SH-SY5Y (cell line): ENCODE data around the gene PTCH1.

Experiments used
- GATA2 ChIP-seq: IDR thresholded peaks from 2 replicates; pipeline ENCODE4 v1.6.1; 2011; ENCODE audit warnings: mild to moderate bottlenecking, low read depth, low read length
- GATA3 ChIP-seq: IDR thresholded peaks from 2 replicates; pipeline ENCODE4 v1.6.1; 2011; ENCODE audit warnings: low read depth, mild to moderate bottlenecking, low read length, moderate library complexity

The PTCH1 gene

DNA sequence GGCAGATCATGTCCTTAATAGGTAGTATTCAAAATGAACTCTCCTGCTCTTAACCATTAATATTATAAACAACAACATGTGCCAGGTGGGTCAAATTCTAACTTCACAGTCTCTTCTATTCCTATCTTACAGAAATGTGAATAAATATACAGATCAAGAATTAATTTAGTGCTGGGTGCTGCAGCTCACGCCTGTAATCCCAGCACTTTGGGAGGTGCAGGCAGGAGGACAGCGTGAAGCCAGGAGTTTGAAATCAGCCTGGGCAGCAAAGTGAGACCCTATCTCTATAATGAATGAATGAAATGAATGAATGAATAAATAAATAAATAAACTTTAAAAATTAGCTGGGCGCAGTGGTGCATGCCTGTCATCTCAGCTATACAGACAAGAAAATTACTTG, 34.1 kb downstream of the PTCH1 start:
- TF ChIP-seq GATA2 (no peak), GATA3 (no peak)

DNA sequence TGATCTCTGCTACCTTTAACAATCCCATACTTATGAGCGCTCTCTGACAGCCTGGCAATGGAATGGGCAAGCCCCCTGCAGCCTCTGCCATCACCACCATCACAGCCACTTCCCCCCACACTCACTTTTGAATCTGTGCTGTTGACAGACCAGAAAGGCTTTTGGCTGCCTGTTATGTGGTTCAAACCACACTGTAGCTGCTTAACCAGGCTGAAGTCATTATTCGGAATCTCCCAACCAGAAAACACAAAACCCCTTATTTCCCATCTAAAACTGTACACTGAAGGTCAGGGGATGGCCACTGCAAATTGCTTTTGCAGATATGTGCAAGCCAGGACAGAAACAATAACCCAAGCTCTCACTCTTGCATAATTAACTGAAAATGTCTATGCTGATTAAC, 35.8 kb downstream of the PTCH1 start:
- no peak for TF ChIP-seq GATA2
- TF ChIP-seq GATA3, result no peak

DNA sequence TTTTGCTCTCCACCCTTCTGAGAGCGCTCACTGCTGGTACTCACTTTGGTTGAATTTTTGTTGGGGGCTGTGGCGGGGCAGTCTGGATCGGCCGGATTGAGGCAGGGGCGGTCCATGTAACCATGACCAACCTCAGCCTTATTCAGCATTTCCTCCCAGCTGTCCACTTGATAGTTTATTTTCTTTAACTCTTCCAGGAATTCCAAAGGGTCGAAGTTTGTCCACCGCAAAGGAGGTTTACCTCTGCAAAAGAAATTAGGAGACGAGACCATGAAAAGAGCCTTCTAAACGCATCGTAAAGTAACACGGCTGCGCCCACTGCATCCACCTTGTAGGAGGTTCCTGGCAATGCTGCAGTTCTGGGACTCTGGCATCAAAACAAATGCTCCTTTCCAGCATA, 36.4 kb downstream of the PTCH1 start:
- TF ChIP-seq GATA2 (no peak), GATA3 (no peak)

DNA sequence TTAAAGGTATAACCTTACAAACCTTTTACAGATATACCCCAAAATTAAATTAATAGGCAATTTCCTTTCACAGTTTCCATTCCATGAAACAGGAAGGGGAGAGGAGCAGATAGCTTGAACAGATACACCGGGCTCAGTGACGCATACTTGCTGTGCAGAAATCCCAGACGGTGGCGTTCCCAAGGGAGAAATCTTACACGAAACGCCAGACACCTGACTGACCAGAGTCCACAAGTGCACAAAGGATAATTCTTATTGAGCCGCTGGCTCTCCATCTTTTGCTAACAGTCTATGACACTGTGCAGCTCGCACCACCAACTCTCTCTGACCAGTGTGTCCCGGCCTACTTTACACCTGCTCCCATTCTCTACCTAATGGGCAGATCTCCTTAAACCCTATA, 37.4 kb downstream of the PTCH1 start:
- TF ChIP-seq GATA2, result no peak
- TF ChIP-seq GATA3, result no peak

DNA sequence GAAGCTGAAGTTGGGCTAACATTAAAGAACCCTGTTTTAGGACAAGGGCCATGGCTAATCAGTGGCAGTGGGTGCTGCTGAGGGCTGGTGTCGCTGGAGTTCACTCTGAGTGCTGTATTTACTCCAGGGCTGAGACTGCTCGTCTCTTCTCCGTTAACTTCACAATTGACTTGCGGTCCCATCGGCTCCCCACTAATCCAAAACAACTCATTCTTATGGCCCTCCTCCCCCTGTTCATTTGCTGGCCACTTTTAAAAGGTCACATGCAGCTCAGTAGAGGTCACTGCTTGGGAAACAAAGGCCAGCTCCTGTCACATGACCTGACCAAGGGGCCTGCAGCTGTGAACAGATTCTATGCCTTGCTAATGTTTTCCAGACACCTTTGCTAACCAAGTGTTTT, 38.4 kb downstream of the PTCH1 start:
- TF ChIP-seq GATA3, result no peak
- no peak for TF ChIP-seq GATA2

DNA sequence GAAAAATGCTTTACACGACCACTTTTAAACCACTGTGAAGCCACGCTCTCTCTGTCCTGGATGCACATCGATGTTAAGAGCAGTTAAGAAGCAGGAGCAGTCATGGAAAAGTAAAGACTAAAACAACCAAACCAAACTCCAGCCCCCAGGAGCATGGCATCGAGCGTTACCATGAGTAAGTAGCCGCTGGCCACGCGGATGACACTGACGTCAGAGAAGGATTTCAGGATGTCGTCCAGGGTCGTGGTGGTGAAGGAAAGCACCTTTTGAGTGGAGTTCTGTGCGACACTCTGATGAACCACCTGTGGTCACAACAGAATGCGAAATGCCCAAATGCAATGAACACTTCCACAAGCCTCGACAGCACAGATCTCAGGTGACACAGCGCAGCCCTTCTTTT, 38.9 kb downstream of the PTCH1 start:
- TF ChIP-seq GATA2 (no peak), GATA3 (no peak)

DNA sequence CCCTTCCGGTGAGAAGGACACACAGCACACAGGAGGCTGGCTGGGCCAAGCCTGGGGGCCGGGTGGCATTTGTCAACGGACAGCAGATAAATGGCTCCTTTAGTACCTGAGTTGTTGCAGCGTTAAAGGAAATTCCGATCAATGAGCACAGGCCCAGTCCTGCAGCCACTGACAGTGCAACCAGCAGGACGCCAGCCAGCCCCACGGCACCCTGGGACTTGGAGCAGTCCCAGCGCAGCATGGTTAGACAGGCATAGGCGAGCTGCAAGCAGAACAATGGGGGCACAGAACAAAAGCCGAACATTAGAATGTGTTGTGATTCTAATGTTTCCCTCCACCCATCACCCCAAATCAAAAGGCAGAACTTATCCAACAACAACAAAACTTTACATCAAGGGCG, 39.3 kb downstream of the PTCH1 start:
- TF ChIP-seq GATA2 (no peak), GATA3 (no peak)

DNA sequence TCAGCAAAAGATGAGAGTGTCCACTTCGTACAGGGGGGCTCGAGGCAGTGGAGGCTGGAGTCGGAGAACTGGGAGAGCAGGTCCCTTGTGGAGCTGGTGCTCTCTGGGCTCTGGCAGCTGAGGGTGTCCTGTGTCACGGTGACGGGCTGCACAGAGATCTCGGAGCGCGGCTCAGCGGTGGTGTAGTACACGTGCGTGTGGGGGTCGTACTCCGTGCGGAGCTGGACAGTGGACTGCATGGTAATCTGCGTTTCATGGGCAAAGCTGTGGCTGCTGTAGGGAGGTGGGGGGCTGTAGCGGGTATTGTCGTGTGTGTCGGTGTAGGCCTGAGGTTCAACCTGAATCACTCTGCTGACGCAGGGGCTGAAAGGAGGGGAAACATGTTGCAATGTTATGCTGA, 48.0 kb downstream of the PTCH1 start:
- TF ChIP-seq GATA3 (no peak), GATA2 (no peak)

DNA sequence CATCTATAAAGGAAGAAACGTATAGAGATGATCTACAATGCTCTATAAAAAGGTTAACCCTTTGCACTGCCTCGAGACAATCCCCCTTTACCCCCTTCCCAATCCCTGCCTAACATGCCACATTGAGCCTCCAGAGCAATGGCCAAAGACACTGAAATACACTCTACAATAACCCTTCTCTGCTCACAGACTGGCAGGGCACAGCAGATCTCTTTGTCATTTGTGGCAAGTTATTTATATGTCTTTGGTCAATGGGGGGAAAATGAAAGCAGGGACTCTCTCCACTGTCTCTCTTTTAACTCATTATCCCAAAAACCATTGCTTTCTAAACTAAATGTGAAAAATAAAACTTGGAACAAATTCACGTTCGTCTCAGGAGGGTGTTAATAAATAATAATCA, 51.7 kb downstream of the PTCH1 start:
- TF ChIP-seq GATA3 (no peak), GATA2 (no peak)

DNA sequence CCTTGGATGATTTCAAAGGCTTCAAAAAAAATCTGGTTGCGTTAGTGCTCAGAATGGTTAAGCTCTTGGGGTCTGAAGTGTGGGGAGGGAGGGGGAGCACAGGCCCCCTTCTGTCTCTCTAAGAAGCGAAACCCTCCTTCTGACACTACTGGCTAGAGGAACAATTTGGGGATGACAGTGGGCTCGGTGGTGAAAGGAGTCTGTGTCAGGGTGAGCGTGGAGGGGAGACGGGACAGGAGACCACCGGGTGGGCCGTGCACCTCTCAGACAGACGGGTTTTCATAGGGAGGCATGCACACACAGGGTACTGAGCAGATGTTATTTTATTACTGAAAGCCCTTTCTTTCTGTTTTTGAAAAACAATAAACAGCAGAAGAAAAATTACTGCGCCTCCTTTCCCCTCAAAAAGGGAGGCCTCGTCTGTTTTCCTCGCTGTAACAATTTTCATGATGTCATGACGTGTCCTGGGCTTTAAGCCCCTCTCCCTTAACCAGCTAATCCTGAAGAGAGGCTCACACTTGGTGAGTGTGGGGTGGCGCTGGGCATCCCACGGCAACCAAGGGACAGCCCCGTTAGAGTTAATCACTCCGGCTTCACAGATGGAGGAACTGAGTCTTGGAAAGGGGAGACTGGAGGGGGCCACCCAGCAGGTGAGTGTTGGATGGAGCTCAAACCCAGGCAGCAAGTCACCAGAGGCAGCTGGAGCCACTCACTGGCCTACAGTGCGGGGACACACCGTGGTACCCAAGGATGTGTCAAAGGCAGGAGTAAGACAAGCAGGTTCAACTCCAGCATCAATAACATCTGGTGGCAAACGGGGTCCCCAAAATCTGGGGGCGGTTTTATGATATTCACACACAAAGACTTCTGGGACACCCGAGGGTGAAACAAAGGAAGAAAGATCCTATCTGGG, 53.4 kb downstream of the PTCH1 start:
- no peak for TF ChIP-seq GATA2
- TF ChIP-seq GATA3, result no peak

DNA sequence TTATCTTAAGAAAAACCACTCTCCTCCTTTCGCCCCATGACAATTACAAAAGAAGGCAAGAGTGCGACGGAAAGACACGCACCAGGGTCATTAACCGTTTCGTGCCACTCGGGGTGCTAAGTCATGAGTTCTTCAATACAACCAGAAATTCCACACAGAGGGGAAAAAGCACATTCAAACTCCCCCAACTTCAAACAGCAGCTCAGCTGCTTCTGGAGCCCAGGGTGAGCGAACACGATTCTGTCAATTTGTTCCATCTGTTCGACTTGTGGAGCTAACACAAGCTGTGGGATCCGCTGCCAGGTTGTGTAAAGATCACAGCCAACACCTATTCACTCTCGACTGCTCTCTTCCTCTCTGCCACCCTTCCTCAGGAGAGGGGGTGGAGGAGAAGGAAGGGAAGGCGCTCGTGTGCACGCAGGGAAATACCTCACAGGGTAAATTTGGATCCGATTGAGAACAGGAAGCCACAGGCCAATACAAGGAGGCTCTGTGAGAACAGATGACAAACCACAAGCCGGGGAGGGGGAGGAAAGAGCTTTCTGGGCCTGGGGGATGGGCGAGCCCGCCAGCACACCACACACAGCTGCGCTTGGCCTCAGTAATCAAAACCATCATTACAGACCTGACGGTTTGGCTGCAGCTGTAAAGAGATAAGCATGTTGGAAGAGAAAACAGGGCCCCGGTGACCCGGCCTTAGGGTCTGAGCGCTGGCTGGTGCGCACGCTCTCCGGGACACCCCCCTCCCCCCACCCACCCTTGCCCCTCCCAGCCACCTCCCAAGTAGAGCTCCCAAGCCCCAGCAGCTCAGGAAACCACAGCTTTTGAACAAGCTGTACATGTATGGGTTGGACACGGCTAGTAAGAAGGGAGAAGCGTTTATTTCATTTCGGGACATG, 54.3 kb downstream of the PTCH1 start:
- peak; percentile 95 for TF ChIP-seq GATA2
- no peak for TF ChIP-seq GATA3

DNA sequence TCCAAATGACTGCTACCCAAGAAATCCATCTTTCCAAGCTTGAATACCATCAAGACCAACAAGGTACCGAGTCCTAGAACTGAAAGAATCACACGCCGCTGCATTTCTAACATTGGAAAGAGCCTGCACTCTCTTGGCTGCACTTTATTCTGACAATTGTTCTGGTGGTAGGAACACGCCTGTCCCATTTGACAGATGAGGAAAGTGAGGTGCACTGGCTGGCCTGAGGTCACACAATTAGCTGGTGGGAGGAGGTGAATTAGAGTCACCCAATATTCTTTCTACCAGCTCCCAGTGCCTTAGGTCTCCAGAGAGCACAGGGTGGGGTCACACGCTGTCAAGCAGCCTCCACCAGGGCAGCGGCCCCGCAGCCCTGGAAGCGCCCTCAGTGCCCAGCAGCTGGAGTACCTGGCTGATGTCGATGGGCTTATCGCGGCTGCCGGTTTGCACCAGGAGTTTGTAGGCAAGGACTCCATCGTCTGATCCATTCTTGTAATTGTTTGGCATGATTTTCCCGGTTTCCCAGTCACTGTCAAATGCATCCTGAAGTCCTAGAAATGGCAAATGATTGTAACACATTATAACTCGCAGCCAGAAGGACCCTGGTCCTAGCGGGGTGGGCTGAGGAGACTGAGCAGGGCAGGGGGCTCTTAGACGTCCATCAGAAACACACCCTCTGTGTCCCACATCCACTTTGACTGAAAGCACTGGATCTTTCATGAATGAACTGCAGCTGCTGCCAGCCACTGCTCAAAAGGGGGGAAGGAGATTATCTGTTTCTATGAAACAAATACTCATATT, 55.1 kb downstream of the PTCH1 start:
- TF ChIP-seq GATA2 (no peak), GATA3 (no peak)

DNA sequence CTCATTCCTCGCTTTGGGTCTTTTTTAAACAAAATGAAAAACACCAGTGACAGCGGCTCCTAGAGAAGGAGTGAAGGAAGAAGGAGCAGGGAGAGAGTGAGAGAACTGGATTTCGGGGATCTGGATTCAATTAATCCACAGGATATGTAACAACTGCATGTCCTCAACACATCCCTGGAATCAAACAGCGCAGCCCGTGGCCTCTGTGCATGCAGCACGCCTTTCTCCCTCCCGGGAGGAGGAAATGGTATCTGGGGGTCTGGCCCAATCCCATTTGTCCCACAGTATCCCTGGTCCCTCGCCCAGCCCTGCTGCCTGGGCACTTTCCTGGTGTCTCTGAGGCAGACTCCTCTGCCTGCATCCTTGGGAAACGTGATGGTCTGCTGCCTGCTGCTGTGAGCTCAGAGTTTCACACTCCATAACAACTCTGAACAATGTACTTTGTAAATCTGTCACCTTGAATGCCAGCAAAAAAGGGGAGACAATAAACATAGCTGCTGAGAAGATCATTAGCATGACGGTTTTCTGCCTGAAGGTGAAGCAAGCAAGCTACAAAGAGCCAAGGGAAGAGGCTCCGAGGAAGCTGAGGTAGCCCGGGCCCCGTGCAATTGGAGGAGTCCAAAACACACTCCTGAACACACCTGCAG, 56.1 kb downstream of the PTCH1 start:
- TF ChIP-seq GATA3 (no peak), GATA2 (no peak)

DNA sequence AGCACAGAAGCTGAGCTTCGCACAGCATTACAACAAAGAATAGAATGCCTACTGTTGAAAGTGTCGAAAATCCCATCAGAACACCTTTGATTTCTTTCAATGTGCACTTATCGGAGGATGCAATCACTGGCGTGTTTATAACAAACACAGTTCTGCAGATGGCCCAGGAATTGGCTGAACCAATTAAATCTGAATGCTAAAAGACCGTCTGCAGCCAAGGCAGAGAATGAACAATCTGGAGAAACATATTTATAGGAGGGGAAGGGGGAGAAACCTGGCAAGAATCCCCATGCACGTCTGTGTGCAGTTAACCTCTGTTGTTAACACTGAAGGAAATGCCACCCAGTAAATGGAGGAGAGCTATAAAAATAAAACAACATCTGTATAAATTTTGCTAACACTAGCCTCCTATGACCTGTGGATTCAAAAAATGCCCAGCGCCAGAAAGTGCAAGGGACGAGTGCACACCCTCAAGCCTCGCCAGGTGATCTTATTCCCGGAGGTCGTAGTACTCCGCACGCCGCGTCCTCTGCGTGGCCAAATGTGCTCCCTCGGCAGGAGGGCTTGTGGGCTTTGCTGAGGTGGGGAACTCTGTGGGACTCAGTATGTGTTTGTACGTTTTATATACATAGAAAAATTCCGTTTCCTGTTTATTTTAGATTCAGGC, 56.8 kb downstream of the PTCH1 start:
- TF ChIP-seq GATA3 (peak; percentile 23; the same call in 1 of the 2 replicates), GATA2 (peak; percentile 81)
